B cell (primary cell): Measurements from ENCODE around the gene NIBAN1. TPM values are rescaled to one million over a fixed set of nuclear protein-coding genes. Genes with fewer than 3 reads are reported as not detected.

Experiments
- ATAC-seq: fragments of 200-7000 bp; cut with Tn5 transposase; one replicate; pipeline ENCODE4 v1.10.0; 2021; ENCODE audit warnings: low read depth, mild to moderate bottlenecking, moderate number of reproducible peaks, moderate library complexity
- CTCF ChIA-PET: fragments of 350-600 bp; sonication (Branson Sonifier 250); formaldehyde crosslinking; loops from one replicate; lab custom pipeline; 2021; ENCODE audit warnings: antibody characterized with exemption, inconsistent platforms; lab: Charles Lee
- POLR2A ChIA-PET: fragments of 350-600 bp; sonication (Branson Sonifier 250); formaldehyde crosslinking; loops from one replicate; lab custom pipeline; 2021; ENCODE audit warnings: antibody characterized with exemption; lab: Charles Lee
- DNase-seq: peaks from one replicate; pipeline ENCODE4 v3.0.0; 2013
- H2AFZ ChIP-seq: 2 replicates; pipeline ENCODE4 v1.6.1; 2012; ENCODE audit warnings: mild to moderate bottlenecking, low read depth, low read length; ENCODE audit not compliant: insufficient read depth, poor library complexity, severe bottlenecking
- H3K27ac ChIP-seq, 2 donors: 1 replicate in 1 of 2; 2 replicates in 1 of 2; pipeline ENCODE4 v1.5.1; 2012 to 2013; ENCODE audit warnings: low read length in 2 of 2, mild to moderate bottlenecking in 2 of 2, moderate library complexity in 1 of 2
- H3K27me3 ChIP-seq, 4 experiments: fragments of 200-600 bp in 1 of 4; sonication (generic) in 1 of 4; replicated peaks in 1 of 4; 1 replicate in 2 of 4; 2 replicates in 2 of 4; pipeline versions ENCODE4 v1.6.1 to v1.7.0; 2013 to 2016; ENCODE audit warnings: low read length in 3 of 4, mild to moderate bottlenecking in 2 of 4, mixed read lengths in 1 of 4, moderate library complexity in 1 of 4; ENCODE audit not compliant: insufficient read depth in 4 of 4, control insufficient read depth in 3 of 4; ENCODE audit errors: control extremely low read depth in 1 of 4
- H3K36me3 ChIP-seq, 2 experiments: replicated peaks in 1 of 2; 1 replicate in 1 of 2; 2 replicates in 1 of 2; pipeline versions ENCODE4 v1.6.1 to v1.7.1; 2013; ENCODE audit warnings: low read length in 1 of 2; ENCODE audit not compliant: insufficient read depth in 2 of 2, control insufficient read depth in 1 of 2; ENCODE audit errors: control extremely low read depth in 1 of 2, extremely low read depth in 1 of 2
- H3K4me1 ChIP-seq, 2 donors: fragments of 200-600 bp in 1 of 2; sonication (generic) in 1 of 2; 1 replicate in 1 of 2; 2 replicates in 1 of 2; pipeline versions ENCODE4 v1.5.1 to v1.6.1; 2013 to 2017; ENCODE audit warnings: low read length in 2 of 2; ENCODE audit not compliant: control insufficient read depth in 2 of 2, insufficient read depth in 2 of 2
- H3K4me2 ChIP-seq: replicated peaks from 2 replicates; pipeline ENCODE3; 2012; ENCODE audit warnings: mild to moderate bottlenecking, low read depth, low read length; ENCODE audit not compliant: poor library complexity, severe bottlenecking
- H3K4me3 ChIP-seq, 5 experiments: fragments of 200-600 bp in 1 of 5; sonication (generic) in 1 of 5; 1 replicate in 3 of 5; 2 replicates in 2 of 5; pipeline versions ENCODE4 v1.5.1 to v1.7.0; 2011 to 2016; ENCODE audit warnings: low read length in 4 of 5, mild to moderate bottlenecking in 4 of 5, low read depth in 2 of 5, control low read depth in 1 of 5, moderate library complexity in 1 of 5; ENCODE audit not compliant: insufficient read depth in 1 of 5; ENCODE audit errors: control extremely low read depth in 1 of 5, extremely low read depth in 1 of 5
- H3K79me2 ChIP-seq: fragments of 200-600 bp; sonication (generic); one replicate; pipeline ENCODE4 v1.6.0; 2016; ENCODE audit warnings: low read length; ENCODE audit not compliant: control insufficient read depth, insufficient read depth
- H3K9ac ChIP-seq: fragments of 200-600 bp; sonication (generic); 2 replicates; pipeline ENCODE4 v1.6.1; 2017; ENCODE audit warnings: mild to moderate bottlenecking, low read length, moderate library complexity
- H3K9me3 ChIP-seq, 3 donors: one replicate each; pipeline versions ENCODE4 v1.6.1 to v1.7.1; 2013; ENCODE audit warnings: low read length in 2 of 3; ENCODE audit not compliant: control insufficient read depth in 2 of 3, insufficient read depth in 1 of 3; ENCODE audit errors: control extremely low read depth in 1 of 3
- H4K20me1 ChIP-seq: 2 replicates; pipeline ENCODE4 v1.6.0; 2012; ENCODE audit warnings: mild to moderate bottlenecking, low read length; ENCODE audit not compliant: insufficient read depth, control insufficient read depth, poor library complexity, severe bottlenecking
- H3K27ac Mint-ChIP-seq: one replicate; pipeline ENCODE4 v1.8.0; 2021; ENCODE audit warnings: mixed read lengths
- H3K27me3 Mint-ChIP-seq: one replicate; pipeline ENCODE4 v1.8.0; 2021; ENCODE audit warnings: mixed read lengths
- H3K4me1 Mint-ChIP-seq: one replicate; pipeline ENCODE4 v1.8.0; 2021; ENCODE audit warnings: mixed read lengths
- H3K4me3 Mint-ChIP-seq: one replicate; pipeline ENCODE4 v1.8.0; 2021; ENCODE audit warnings: mixed read lengths
- H3K9me3 Mint-ChIP-seq: one replicate; pipeline ENCODE4 v1.8.0; 2022; ENCODE audit warnings: mixed read lengths; ENCODE audit not compliant: insufficient read depth
- CTCF ChIP-seq: fragments of 200-600 bp; IDR thresholded peaks from one replicate; pipeline ENCODE4 v1.8.0; 2022; ENCODE audit warnings: antibody characterized with exemption, mild to moderate bottlenecking
- EZH2 ChIP-seq: IDR thresholded peaks from 2 replicates; pipeline ENCODE4 v1.6.1; 2012; ENCODE audit warnings: borderline replicate concordance, low read depth, mild to moderate bottlenecking, moderate library complexity, low read length; ENCODE audit not compliant: insufficient read depth, poor library complexity, severe bottlenecking
- WGBS: methylation state at CpG from one replicate; pipeline ENCODE4 v1.1.5; 2013; ENCODE audit warnings: missing lambda C conversion rate; ENCODE audit not compliant: insufficient coverage; 5-methylcytosine and 5-hydroxymethylcytosine counted together
- intact Hi-C: fragments of 100-400 bp; cut with micrococcal nuclease; formaldehyde crosslinking; loops from one replicate; pipeline ENCODE4 v1.10.0; 2022
- polyA plus RNA-seq: library from polyadenylated mRNA; depleted of rRNA; stranded (reverse); fragments of >200 nt; gene quantifications from 2 replicates; pipeline ENCODE4 v1.2.3, GENCODE V29; 2012
- total RNA-seq, 2 donors: library from RNA; stranded (reverse); fragments of 120-200 nt in 1 of 2; gene quantifications; 1 replicate in 1 of 2; 2 replicates in 1 of 2; pipeline versions ENCODE4 v1.2.3 to v1.2.4, GENCODE V29; 2013 to 2022

NIBAN1 gene
- total and polyA plus RNA-seq, 2 donors (not counting 1 experiment from before 2014, with no cell fraction given), result 1.2 to 13.2 TPM

- Histone ChIP-seq H3K9me3 (no peaks in the 10 kb centered on the region), H3K27me3 (no peaks in the 10 kb centered on the region), H3K4me3 (no peak overlapping the region), H3K4me2 (no peak overlapping the region), H2AFZ (no peak overlapping the region), H3K9ac (no peak overlapping the region), H3K79me2 (no peaks in the 10 kb centered on the region), H3K4me1 (no peaks in the 10 kb centered on the region), H3K27ac (no peak overlapping the region), H3K36me3 (no peaks in the 10 kb centered on the region), H4K20me1 (no peaks in the 10 kb centered on the region)
- no peak overlapping the region for H3K27ac Mint-ChIP-seq
- intact Hi-C loops, result no loop called here
- H3K4me3 Mint-ChIP-seq, result no peak overlapping the region
- CTCF ChIA-PET, result interaction anchor here (2.0 kb wide), 1 partner anchor 16 kb away, joined by 7 read pairs; no protein-coding TSS in a partner anchor
- H3K27me3 Mint-ChIP-seq, result no peaks in the 10 kb centered on the region
- no peaks in the 10 kb centered on the region for H3K9me3 Mint-ChIP-seq
- ATAC-seq (no peak), DNase-seq (no peak)
- TF ChIP-seq EZH2, result no peak
- TF ChIP-seq CTCF, result no peak
- 93% methylated on average over 2 of the region's 8 CpGs for WGBS
- peaks cover 16% of the 10 kb centered on the region for H3K4me1 Mint-ChIP-seq
- POLR2A ChIA-PET, result no interaction called here
These were observed 8.9 kb downstream of the NIBAN1 start for GRCh38 chr1:184965439-184965838.

GRCh38 chr1:184959626-184960025 lies 14.7 kb downstream of the NIBAN1 start:
- WGBS, result no CpG with 5 or more reads among the region's 1 CpG
- peaks cover 10% of the 10 kb centered on the region for H3K4me1 Mint-ChIP-seq
- no peaks in the 10 kb centered on the region for H3K36me3 ChIP-seq
- H3K4me1 ChIP-seq, result no peaks in the 10 kb centered on the region
- no peaks in the 10 kb centered on the region for H3K27me3 Mint-ChIP-seq
- H3K4me2 ChIP-seq, result no peak overlapping the region
- no peak overlapping the region for H3K4me3 ChIP-seq
- POLR2A ChIA-PET, result no interaction called here
- CTCF ChIA-PET, result interaction anchor here (1.6 kb wide), 1 partner anchor 23 kb away, joined by 3 read pairs; no protein-coding TSS in a partner anchor
- no peak overlapping the region for H3K27ac ChIP-seq
- H3K9me3 Mint-ChIP-seq, result no peaks in the 10 kb centered on the region
- no peak for ATAC-seq
- H3K9ac ChIP-seq, result no peak overlapping the region
- no peaks in the 10 kb centered on the region for H3K27me3 ChIP-seq
- H2AFZ ChIP-seq, result no peak overlapping the region
- H4K20me1 ChIP-seq, result no peaks in the 10 kb centered on the region
- no peak overlapping the region for H3K27ac Mint-ChIP-seq
- no peak for DNase-seq
- no peaks in the 10 kb centered on the region for H3K79me2 ChIP-seq
- H3K4me3 Mint-ChIP-seq, result no peak overlapping the region
- TF ChIP-seq EZH2 (no peak), CTCF (no peak)
- intact Hi-C loops, result no loop called here
- no peaks in the 10 kb centered on the region for H3K9me3 ChIP-seq
